Measurements from ENCODE around the gene HBM.
A peak's percentile ranks its signal among the peaks of the same experiment; 100 is the strongest.
"Not testable (repeated sequence)": the region's sequence is repeated elsewhere in the genome, so short reads cannot be mapped to it uniquely, and the experiment has no call there.

Gene HBM

DNA sequence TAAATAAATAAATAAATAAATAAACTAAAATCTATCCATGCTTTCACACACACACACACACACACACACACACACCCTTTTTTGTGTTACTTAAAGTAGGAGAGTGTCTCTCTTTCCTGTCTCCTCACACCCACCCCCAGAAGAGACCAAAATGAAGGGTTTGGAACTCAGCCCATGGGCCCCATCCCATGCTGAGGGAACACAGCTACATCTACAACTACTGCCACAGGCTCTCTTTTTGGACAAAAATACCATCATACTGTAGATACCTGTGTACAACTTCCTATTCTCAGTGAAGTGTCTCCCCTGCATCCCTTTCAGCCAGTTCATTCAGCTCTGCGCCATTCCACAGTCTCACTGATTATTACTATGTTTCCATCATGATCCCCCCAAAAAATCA lies 5.0 kb downstream of the HBM start:
- DNase-seq = no peak

DNA sequence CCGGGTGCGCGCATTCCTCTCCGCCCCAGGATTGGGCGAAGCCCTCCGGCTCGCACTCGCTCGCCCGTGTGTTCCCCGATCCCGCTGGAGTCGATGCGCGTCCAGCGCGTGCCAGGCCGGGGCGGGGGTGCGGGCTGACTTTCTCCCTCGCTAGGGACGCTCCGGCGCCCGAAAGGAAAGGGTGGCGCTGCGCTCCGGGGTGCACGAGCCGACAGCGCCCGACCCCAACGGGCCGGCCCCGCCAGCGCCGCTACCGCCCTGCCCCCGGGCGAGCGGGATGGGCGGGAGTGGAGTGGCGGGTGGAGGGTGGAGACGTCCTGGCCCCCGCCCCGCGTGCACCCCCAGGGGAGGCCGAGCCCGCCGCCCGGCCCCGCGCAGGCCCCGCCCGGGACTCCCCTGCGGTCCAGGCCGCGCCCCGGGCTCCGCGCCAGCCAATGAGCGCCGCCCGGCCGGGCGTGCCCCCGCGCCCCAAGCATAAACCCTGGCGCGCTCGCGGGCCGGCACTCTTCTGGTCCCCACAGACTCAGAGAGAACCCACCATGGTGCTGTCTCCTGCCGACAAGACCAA lies 6.7 kb downstream of the HBM start, which contains the start of gene HBA2:
TSS of gene HBA2 (plus strand) at position 503 of the 568 bp plus-strand sequence. CDS start at position 540, 37 bp downstream.
- not testable (repeated sequence) for DNase-seq

DNA sequence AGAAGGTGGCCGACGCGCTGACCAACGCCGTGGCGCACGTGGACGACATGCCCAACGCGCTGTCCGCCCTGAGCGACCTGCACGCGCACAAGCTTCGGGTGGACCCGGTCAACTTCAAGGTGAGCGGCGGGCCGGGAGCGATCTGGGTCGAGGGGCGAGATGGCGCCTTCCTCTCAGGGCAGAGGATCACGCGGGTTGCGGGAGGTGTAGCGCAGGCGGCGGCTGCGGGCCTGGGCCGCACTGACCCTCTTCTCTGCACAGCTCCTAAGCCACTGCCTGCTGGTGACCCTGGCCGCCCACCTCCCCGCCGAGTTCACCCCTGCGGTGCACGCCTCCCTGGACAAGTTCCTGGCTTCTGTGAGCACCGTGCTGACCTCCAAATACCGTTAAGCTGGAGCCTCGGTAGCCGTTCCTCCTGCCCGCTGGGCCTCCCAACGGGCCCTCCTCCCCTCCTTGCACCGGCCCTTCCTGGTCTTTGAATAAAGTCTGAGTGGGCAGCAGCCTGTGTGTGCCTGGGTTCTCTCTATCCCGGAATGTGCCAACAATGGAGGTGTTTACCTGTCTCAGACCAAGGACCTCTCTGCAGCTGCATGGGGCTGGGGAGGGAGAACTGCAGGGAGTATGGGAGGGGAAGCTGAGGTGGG lies 7.6 kb downstream of the HBM start:
- DNase-seq = not testable (repeated sequence)

DNA sequence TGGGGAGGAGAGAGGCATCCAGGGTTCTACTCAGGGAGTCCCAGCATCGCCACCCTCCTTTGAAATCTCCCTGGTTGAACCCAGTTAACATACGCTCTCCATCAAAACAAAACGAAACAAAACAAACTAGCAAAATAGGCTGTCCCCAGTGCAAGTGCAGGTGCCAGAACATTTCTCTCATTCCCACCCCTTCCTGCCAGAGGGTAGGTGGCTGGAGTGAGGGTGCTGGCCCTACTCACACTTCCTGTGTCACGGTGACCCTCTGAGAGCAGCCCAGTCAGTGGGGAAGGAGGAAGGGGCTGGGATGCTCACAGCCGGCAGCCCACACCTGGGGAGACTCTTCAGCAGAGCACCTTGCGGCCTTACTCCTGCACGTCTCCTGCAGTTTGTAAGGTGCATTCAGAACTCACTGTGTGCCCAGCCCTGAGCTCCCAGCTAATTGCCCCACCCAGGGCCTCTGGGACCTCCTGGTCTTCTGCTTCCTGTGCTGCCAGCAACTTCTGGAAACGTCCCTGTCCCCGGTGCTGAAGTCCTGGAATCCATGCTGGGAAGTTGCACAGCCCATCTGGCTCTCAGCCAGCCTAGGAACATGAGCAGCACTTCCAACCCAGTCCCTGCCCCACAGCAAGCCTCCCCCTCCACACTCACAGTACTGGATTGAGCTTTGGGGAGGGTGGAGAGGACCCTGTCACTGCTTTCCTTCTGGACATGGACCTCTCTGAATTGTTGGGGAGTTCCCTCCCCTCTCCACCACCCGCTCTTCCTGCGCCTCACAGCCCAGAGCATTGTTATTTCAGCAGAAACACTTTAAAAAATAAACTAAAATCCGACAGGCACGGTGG lies 8.4 kb downstream of the HBM start:
- not testable (repeated sequence) for DNase-seq

DNA sequence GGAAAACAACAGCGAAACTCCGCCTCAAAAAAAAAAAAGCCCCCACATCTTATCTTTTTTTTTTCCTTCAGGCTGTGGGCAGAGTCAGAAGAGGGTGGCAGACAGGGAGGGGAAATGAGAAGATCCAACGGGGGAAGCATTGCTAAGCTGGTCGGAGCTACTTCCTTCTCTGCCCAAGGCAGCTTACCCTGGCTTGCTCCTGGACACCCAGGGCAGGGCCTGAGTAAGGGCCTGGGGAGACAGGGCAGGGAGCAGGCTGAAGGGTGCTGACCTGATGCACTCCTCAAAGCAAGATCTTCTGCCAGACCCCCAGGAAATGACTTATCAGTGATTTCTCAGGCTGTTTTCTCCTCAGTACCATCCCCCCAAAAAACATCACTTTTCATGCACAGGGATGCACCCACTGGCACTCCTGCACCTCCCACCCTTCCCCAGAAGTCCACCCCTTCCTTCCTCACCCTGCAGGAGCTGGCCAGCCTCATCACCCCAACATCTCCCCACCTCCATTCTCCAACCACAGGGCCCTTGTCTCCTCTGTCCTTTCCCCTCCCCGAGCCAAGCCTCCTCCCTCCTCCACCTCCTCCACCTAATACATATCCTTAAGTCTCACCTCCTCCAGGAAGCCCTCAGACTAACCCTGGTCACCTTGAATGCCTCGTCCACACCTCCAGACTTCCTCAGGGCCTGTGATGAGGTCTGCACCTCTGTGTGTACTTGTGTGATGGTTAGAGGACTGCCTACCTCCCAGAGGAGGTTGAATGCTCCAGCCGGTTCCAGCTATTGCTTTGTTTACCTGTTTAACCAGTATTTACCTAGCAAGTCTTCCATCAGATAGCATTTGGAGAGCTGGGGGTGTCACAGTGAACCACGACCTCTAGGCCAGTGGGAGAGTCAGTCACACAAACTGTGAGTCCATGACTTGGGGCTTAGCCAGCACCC lies 9.5 kb downstream of the HBM start:
- DNase-seq = no peak

DNA sequence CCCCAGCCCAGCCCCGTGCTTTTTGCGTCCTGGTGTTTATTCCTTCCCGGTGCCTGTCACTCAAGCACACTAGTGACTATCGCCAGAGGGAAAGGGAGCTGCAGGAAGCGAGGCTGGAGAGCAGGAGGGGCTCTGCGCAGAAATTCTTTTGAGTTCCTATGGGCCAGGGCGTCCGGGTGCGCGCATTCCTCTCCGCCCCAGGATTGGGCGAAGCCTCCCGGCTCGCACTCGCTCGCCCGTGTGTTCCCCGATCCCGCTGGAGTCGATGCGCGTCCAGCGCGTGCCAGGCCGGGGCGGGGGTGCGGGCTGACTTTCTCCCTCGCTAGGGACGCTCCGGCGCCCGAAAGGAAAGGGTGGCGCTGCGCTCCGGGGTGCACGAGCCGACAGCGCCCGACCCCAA lies 10.2 kb downstream of the HBM start:
- DNase-seq = not testable (repeated sequence)

DNA sequence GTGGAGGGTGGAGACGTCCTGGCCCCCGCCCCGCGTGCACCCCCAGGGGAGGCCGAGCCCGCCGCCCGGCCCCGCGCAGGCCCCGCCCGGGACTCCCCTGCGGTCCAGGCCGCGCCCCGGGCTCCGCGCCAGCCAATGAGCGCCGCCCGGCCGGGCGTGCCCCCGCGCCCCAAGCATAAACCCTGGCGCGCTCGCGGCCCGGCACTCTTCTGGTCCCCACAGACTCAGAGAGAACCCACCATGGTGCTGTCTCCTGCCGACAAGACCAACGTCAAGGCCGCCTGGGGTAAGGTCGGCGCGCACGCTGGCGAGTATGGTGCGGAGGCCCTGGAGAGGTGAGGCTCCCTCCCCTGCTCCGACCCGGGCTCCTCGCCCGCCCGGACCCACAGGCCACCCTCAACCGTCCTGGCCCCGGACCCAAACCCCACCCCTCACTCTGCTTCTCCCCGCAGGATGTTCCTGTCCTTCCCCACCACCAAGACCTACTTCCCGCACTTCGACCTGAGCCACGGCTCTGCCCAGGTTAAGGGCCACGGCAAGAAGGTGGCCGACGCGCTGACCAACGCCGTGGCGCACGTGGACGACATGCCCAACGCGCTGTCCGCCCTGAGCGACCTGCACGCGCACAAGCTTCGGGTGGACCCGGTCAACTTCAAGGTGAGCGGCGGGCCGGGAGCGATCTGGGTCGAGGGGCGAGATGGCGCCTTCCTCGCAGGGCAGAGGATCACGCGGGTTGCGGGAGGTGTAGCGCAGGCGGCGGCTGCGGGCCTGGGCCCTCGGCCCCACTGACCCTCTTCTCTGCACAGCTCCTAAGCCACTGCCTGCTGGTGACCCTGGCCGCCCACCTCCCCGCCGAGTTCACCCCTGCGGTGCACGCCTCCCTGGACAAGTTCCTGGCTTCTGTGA lies 11.0 kb downstream of the HBM start, which contains the start of gene HBA1:
TSS of gene HBA1 (plus strand) at position 204 of the 906 bp plus-strand sequence. CDS start at position 241, 37 bp downstream.
- not testable (repeated sequence) for DNase-seq

DNA sequence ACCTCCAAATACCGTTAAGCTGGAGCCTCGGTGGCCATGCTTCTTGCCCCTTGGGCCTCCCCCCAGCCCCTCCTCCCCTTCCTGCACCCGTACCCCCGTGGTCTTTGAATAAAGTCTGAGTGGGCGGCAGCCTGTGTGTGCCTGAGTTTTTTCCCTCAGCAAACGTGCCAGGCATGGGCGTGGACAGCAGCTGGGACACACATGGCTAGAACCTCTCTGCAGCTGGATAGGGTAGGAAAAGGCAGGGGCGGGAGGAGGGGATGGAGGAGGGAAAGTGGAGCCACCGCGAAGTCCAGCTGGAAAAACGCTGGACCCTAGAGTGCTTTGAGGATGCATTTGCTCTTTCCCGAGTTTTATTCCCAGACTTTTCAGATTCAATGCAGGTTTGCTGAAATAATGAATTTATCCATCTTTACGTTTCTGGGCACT lies 11.6 kb downstream of the HBM start:
- no peak for DNase-seq

DNA sequence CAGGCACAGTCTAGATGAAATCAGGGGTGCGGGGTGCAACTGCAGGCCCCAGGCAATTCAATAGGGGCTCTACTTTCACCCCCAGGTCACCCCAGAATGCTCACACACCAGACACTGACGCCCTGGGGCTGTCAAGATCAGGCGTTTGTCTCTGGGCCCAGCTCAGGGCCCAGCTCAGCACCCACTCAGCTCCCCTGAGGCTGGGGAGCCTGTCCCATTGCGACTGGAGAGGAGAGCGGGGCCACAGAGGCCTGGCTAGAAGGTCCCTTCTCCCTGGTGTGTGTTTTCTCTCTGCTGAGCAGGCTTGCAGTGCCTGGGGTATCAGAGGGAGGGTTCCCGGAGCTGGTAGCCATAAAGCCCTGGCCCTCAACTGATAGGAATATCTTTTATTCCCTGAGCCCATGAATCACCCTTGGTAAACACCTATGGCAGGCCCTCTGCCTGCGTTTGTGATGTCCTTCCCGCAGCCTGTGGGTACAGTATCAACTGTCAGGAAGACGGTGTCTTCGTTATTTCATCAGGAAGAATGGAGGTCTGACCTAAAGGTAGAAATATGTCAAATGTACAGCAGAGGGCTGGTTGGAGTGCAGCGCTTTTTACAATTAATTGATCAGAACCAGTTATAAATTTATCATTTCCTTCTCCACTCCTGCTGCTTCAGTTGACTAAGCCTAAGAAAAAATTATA lies 12.3 kb downstream of the HBM start:
- DNase-seq = no peak

DNA sequence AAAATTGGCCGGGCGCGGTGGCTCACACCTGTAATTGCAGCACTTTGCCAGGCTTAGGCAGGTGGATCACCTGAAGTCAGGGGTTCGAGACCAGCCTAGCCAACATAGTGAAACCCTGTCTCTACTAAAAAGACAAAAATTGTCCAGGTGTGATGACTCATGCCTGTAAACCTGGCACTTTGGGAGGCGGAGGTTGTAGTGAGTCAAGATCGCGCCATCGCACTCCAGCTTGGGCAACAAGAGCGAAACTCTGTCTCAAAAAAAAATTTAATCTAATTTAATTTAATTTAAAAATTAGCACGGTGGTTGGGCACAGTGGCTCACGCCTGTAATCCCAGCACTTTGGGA lies 12.9 kb downstream of the HBM start:
- no peak for DNase-seq

DNA sequence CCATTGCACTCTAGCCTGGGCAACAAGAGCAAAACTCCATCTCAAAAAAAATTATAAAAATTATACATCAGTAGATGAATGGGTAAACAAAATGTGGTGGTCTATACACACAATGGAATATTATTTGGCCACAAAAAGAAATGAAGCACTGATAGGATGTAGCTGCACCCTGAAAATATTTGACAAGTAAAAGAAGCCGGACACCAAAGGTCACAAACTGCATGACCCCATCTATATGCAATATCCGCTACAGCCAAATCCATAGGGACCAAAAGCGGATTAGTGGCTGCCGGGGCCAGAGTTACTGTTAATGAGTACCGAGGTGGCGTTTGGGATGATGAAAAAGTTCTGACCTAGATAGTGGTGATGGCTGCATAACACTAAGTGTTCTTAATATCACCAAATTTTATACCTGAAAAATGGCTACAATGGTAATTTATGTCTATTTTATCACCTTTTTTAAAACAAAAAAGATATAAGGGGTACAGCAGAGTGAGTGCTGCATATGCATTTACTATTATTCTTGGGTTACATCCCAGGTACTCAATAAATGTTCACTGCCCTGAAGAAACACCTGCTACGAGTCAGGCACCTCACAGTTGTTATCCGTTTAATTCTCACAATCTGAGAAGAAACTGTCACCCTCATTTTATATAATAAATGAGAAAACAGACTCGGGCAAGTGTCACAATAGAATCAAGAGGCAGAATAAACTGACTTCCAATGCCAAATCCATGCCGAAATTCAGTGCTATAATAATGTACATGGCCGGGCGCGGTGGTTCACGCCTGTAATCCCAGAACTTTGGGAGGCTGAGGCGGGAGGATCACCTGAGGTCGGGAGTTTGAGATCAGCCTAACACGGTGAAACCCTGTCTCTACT lies 13.7 kb downstream of the HBM start:
- DNase-seq = no peak

DNA sequence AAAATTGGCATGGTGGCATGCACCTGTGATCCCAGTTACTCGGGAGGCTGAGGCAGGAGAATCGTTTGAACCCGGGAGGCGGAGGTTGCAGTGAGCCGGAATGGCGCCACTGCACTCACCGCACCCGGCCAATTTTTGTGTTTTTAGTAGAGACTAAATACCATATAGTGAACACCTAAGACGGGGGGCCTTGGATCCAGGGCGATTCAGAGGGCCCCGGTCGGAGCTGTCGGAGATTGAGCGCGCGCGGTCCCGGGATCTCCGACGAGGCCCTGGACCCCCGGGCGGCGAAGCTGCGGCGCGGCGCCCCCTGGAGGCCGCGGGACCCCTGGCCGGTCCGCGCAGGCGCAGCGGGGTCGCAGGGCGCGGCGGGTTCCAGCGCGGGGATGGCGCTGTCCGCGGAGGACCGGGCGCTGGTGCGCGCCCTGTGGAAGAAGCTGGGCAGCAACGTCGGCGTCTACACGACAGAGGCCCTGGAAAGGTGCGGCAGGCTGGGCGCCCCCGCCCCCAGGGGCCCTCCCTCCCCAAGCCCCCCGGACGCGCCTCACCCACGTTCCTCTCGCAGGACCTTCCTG lies 14.4 kb downstream of the HBM start, which contains the start of gene HBQ1:
TSS of gene HBQ1 (plus strand) at position 359 of the 575 bp plus-strand sequence. CDS start at position 387, 28 bp downstream.
- DNase-seq = no peak

DNA sequence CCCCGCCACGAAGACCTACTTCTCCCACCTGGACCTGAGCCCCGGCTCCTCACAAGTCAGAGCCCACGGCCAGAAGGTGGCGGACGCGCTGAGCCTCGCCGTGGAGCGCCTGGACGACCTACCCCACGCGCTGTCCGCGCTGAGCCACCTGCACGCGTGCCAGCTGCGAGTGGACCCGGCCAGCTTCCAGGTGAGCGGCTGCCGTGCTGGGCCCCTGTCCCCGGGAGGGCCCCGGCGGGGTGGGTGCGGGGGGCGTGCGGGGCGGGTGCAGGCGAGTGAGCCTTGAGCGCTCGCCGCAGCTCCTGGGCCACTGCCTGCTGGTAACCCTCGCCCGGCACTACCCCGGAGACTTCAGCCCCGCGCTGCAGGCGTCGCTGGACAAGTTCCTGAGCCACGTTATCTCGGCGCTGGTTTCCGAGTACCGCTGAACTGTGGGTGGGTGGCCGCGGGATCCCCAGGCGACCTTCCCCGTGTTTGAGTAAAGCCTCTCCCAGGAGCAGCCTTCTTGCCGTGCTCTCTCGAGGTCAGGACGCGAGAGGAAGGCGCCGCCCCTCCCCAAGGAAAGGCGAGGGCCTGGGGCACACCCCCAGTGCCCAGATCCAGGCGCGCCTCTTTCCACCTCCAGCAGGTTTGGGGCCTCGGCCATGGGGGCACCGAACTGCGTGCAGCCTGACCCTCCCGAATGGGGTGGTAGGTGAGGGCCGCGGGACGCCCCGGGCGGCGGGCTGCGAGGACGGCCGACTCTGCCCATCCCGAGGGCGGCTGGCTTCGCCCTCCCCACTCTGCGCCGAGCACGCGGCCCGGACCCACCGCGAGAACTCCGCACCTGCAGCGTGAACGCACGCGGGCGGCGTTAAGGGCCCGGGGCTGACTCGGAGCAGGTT lies 15.1 kb downstream of the HBM start:
- peak; percentile 75 for DNase-seq

DNA sequence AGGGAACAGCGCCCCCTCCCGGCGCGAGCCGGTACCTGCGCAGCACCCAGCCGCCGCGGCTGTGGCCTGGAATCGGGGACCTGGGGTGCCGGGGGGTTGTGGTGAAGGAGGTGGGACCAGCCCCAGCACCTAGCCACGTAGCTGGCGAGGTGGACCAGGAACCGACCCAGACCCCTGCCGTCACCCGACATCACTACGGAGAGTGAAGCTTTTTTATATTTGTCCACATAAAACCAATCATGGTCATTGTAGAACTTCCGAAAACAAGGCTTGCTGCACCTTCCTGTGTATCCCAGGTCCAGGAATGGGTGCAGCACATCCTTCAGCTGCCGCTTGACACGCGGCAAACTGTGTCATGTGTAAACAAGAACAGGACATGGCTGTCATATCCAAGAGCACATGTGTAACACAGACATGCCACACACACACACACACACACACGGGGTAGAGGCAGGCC lies 15.8 kb downstream of the HBM start:
- no peak for DNase-seq

DNA sequence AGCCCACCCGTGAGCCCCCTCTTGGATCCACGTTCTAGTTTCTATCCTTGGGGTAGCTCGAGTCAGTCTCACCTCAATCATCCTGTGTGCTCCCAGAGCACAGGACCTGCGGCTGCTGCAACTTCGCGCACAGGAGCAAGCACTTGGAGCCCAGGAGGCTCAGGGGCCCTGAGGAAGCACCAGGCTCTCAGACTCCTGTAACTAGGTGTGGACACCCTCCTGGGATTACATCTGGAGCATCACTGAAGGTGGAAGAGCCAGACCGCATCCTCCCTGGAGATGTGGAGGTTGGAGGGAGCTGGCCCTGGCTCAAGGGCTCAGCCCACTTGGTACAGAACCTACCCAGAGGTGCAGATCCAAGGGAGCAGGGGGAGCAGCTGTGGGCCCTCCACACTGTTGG lies 17.2 kb downstream of the HBM start:
- DNase-seq = no peak

DNA sequence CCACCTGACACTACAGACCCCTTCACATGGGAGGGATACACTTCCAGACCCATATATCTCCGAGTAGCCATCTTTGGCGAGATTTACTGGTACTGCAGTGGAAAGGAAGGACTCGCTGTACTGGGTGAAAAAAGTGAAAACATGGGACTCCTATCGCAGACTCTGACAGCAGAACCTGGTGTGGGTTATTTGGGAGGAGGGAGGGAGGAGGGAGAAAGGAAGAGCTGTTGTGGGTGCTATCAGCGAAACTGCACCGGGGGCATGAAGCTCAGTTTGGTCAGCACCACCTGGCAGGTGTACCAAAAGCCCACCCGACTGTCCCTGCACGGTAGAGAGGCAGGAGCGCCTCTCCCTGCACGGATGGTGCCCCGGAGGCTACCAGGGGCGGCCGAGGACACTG lies 19.4 kb downstream of the HBM start:
- DNase-seq = no peak

DNA sequence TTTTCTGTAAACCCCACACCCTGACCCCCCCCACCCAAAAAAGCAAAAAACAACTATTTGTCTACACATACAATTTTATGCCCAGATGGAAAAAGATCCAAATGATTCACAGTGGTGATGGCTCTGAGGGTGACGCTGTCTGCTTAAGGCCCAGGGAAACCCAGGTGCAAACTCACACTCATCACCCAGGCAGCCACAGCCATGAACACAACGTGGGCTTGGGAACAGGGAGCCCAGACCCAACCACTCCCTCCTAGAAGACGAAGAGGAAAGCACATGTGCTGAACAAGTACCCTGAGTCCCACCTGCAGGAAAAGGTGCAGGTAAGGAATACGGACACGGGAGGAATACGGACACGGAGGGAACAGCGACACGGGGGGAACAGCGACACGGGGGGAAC lies 19.9 kb downstream of the HBM start:
- DNase-seq = no peak

DNA sequence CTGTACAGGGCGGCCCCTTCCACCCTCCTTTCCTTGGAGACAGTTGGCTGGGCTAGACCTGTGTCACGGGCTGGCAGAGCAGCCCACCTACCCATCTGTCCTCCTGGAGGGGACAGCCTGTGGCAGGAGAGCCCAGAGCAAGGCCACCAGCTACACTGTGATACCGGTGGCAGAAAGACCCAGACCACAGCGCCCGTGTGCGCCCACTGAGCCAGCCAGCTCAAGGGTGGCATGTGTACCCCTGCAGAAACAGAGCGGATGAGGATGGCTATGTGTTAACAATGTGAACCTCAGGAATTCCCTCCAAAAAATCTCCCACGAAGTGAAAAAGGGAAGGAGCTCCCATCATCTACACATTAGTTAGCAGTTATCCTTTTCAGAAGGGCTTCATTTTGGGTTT lies 21.6 kb downstream of the HBM start:
- no peak for DNase-seq

All from CD4-positive, alpha-beta T cell treated with Interferon gamma for 1 hour (primary cell).